Measurements from ENCODE around the gene STX3.

DNA sequence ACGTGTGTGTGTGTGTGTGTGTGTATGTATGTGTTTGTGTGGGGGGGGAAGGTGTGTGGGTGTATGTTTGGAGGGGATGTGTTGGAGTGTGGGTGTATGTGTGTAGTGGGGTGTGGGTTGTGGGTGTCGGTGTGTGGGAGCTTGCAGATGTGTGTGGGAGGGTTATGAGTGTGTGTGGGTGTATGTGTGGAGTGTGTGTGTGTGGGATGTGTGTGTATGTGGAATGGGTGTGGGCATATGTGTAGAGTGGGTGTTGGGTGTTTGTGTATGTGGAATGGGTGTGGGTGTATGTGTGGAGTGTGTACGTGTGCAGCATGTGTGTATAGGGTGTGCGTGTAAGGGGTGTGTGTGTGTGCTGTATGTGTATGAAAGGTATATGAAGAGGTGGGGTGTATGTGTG is 14.7 kb downstream of the STX3 start:
- TF ChIP-seq, protein P1, sequence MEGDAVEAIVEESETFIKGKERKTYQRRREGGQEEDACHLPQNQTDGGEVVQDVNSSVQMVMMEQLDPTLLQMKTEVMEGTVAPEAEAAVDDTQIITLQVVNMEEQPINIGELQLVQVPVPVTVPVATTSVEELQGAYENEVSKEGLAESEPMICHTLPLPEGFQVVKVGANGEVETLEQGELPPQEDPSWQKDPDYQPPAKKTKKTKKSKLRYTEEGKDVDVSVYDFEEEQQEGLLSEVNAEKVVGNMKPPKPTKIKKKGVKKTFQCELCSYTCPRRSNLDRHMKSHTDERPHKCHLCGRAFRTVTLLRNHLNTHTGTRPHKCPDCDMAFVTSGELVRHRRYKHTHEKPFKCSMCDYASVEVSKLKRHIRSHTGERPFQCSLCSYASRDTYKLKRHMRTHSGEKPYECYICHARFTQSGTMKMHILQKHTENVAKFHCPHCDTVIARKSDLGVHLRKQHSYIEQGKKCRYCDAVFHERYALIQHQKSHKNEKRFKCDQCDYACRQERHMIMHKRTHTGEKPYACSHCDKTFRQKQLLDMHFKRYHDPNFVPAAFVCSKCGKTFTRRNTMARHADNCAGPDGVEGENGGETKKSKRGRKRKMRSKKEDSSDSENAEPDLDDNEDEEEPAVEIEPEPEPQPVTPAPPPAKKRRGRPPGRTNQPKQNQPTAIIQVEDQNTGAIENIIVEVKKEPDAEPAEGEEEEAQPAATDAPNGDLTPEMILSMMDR (conservative IDR thresholded peaks at IDR 0.05; ENCODE audit: low read depth in 2 of 2) = no peak
- TF ChIP-seq POLR2AphosphoS5 (IDR thresholded peaks at IDR 0.05; ENCODE audit: low read depth) (no peak), EZH2phosphoT487 (IDR thresholded peaks at IDR 0.05; ENCODE audit: unreplicated experiment) (no peak), EZH2 (IDR thresholded peaks at IDR 0.05; ENCODE audit: low read depth, unreplicated experiment) (no peak), ZNF114 (CRISPR knock-in tag; IDR thresholded peaks at IDR 0.05) (no peak), ZNF331 (CRISPR knock-in tag; IDR thresholded peaks at IDR 0.05; ENCODE audit: low read depth) (no peak), NANOG (IDR thresholded peaks at IDR 0.05; ENCODE audit: borderline replicate concordance) (no peak)
- TF ChIP-seq, protein P2, sequence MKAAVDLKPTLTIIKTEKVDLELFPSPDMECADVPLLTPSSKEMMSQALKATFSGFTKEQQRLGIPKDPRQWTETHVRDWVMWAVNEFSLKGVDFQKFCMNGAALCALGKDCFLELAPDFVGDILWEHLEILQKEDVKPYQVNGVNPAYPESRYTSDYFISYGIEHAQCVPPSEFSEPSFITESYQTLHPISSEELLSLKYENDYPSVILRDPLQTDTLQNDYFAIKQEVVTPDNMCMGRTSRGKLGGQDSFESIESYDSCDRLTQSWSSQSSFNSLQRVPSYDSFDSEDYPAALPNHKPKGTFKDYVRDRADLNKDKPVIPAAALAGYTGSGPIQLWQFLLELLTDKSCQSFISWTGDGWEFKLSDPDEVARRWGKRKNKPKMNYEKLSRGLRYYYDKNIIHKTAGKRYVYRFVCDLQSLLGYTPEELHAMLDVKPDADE (IDR thresholded peaks at IDR 0.05) = no peak
- TF ChIP-seq, protein P3, sequence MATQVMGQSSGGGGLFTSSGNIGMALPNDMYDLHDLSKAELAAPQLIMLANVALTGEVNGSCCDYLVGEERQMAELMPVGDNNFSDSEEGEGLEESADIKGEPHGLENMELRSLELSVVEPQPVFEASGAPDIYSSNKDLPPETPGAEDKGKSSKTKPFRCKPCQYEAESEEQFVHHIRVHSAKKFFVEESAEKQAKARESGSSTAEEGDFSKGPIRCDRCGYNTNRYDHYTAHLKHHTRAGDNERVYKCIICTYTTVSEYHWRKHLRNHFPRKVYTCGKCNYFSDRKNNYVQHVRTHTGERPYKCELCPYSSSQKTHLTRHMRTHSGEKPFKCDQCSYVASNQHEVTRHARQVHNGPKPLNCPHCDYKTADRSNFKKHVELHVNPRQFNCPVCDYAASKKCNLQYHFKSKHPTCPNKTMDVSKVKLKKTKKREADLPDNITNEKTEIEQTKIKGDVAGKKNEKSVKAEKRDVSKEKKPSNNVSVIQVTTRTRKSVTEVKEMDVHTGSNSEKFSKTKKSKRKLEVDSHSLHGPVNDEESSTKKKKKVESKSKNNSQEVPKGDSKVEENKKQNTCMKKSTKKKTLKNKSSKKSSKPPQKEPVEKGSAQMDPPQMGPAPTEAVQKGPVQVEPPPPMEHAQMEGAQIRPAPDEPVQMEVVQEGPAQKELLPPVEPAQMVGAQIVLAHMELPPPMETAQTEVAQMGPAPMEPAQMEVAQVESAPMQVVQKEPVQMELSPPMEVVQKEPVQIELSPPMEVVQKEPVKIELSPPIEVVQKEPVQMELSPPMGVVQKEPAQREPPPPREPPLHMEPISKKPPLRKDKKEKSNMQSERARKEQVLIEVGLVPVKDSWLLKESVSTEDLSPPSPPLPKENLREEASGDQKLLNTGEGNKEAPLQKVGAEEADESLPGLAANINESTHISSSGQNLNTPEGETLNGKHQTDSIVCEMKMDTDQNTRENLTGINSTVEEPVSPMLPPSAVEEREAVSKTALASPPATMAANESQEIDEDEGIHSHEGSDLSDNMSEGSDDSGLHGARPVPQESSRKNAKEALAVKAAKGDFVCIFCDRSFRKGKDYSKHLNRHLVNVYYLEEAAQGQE (IDR thresholded peaks at IDR 0.05; ENCODE audit: unreplicated experiment) = no peak
